GM21447 (cell line): Measurements from ENCODE around the gene ZNF609.

Experiments
- ATAC-seq: cut with Tn5 transposase; IDR thresholded peaks from one replicate; pipeline ENCODE4 v1.9.1; 2021; ENCODE audit not compliant: unreplicated experiment

Gene ZNF609

GRCh38 chr15:64690578-64691296 is 230.4 kb downstream of the ZNF609 start:
- no peak for ATAC-seq

GRCh38 chr15:64691896-64692565 is 231.7 kb downstream of the ZNF609 start:
- ATAC-seq: no peak

- no peak for ATAC-seq
These were observed 232.8 kb downstream of the ZNF609 start for GRCh38 chr15:64693134-64693533.

GRCh38 chr15:64694816-64695215 is 234.4 kb downstream of the ZNF609 start:
- ATAC-seq: no peak

- no peak for ATAC-seq
These were observed 235.2 kb downstream of the ZNF609 start for GRCh38 chr15:64695561-64695992.

- no peak for ATAC-seq
These were observed 236.1 kb downstream of the ZNF609 start for GRCh38 chr15:64696481-64696880.

GRCh38 chr15:64697911-64698369 is 237.6 kb downstream of the ZNF609 start:
- ATAC-seq: no peak

- ATAC-seq: no peak
These were observed 238.4 kb downstream of the ZNF609 start for GRCh38 chr15:64698823-64699222.

- no peak for ATAC-seq
These were observed 239.5 kb downstream of the ZNF609 start for GRCh38 chr15:64699751-64700388.

GRCh38 chr15:64701051-64701450 is 240.7 kb downstream of the ZNF609 start:
- no peak for ATAC-seq

GRCh38 chr15:64701482-64702184 is 241.3 kb downstream of the ZNF609 start:
- no peak for ATAC-seq

- peak; percentile 78 for ATAC-seq
These were observed 242.6 kb downstream of the ZNF609 start for GRCh38 chr15:64702816-64703631.

GRCh38 chr15:64703632-64703959 is 243.2 kb downstream of the ZNF609 start:
- peak; percentile 9 for ATAC-seq

GRCh38 chr15:64705006-64705405 is 244.6 kb downstream of the ZNF609 start:
- no peak for ATAC-seq

- ATAC-seq: no peak
These were observed 245.9 kb downstream of the ZNF609 start for GRCh38 chr15:64706011-64706911.

GRCh38 chr15:64710676-64711428 is 250.5 kb downstream of the ZNF609 start:
- no peak for ATAC-seq

GRCh38 chr15:64712353-64712752 is 252.0 kb downstream of the ZNF609 start:
- no peak for ATAC-seq

- ATAC-seq: no peak
These were observed 253.2 kb downstream of the ZNF609 start for GRCh38 chr15:64713592-64713991.

GRCh38 chr15:64716452-64716851 is 256.1 kb downstream of the ZNF609 start:
- no peak for ATAC-seq
